Stimulated activated CD8-positive, alpha-beta memory T cell treated with anti-CD3 and anti-CD28 coated beads, Interleukin-2, amount 100 ng/mL, for 48 hours (primary cell): ENCODE measurements around the gene ZNF107.
A peak's percentile ranks its signal among the peaks of the same experiment; 100 is the strongest.
"Not testable (repeated sequence)": the region's sequence is repeated elsewhere in the genome, so short reads cannot be mapped to it uniquely, and the experiment has no call there.

Experiments used
- DNase-seq, 2 donors: peaks; one replicate each; pipeline ENCODE4 v3.0.0-alpha.2; 2020; ENCODE audit warnings: low read depth in 2 of 2

The ZNF107 gene

DNA sequence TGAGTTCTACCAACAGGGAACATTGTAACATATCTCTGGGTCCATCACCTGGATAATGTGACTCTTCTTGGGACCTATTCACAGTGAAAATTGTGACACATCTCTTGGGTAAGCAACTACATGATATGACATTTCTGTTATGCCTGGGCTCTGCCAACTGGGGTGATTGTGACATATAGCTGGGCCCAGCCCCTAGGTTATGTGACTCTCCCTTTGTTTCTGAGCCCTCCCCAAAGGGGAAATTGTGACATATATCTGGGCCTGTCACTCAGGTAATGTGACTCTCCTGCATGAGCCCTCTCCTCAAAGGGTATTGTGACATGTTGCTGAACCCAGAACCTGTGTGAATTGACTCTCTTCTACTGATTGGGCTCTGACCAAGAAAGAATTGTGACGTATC is 22.4 kb upstream of the ZNF107 start:
- DNase-seq: no peak

DNA sequence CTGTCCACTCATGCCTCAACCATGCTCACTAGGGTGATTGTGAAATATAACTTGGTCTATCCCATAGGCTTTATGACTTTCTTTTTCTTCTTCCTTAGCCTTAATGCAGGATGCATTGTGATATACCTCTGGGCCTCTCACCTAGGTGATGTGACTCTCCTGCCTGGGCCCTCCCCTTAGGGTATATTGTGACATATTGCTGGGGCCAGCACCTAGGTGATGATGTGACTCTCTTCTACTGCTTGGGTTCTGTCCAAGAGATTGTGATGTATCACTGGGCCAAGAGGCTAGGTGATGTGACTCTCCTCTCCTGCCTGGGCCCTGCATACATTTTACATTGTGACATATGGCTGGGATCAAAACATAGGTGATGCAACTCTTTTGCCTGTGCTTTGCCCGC is 14.7 kb upstream of the ZNF107 start:
- DNase-seq: no peak

DNA sequence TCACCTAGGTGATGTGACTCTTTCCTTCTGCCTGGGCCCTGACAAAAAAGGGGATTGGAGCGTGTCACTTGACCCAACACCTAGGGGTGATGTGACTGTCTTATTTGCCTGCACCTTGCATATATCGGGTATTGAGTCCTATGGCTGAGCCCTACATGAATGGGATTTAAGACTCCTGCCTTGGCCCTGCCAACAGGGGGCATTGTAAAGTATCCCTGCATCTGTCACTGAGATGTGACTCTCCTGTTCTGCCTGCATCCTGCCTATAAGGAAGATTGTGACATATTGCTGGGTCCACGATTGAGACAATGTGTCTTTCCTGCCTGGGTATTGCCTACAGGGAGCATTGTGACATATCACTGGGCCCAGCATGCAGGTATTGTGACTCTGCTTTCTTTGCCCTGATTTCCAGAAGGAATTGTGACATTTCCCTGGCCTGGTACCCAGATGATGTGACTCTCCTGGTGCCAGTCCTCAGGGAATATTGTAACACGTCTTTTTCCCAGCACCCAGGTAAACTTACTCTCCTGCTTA is 14.2 kb upstream of the ZNF107 start:
- DNase-seq: no peak

DNA sequence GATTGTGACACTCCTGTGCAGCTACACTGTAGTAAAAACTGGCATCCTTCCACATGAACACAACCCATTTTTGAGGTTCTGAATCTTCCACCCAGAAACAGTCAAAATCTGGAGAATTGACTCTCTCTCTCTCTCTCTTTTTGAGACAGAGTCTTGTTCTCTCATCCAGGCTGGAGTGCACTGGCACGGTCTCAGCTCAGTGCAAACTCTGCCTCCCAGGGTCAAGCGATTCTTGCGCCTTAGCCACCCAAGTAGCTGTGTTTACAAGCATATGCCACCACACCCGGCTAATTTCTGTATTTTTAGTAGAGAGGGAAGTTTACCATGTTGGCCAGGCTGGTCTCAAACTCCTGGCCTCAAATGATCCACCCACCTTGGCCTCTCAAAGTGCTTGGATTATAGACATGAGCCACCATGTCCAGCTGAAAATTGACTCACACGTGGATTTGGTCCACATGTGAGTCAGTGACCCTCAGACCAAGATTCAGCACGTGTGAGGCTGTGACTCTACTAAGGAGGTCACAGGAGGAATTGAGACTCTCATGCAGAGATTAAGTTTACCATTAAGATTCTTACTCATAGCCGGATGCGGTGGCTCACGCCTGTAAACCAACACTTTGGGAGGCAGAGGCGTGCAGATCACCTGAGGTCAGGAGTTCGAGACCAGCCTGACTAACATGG is 12.1 kb upstream of the ZNF107 start:
- no peak for DNase-seq

DNA sequence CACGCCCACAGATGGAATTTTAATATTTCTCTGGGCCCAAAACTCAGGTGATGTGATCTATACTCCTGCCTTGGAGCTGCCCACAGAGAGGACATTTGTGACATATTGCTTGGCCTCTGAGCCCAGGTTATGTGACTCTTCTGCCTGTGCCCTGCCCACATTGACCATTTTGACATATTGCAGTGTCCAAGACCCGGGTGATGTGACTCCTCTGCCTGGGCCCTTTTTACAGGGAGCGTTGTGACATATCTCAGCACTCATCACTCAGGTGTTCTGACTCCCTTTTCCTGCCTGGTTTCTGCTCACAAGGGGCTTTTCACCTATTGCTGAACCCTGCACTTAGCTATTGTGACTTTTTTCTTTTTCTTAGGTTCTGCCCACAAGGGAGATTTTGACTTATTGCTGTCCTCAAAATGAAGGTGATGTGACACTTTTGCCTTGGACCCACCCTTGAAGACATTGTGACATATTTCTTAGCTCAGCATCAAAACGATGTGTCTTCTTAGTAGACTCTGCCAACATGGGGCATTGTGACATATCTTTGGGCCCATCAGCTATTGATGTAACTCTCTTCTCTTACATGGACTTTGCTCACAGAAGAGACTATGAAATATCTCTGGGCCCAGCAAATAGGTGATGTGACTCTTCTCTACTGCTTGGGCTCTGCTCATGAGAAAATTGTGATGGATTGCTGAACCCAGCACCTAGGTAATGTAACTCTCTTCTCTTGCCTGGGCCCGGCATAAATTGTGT is 11.0 kb upstream of the ZNF107 start:
- no peak for DNase-seq

DNA sequence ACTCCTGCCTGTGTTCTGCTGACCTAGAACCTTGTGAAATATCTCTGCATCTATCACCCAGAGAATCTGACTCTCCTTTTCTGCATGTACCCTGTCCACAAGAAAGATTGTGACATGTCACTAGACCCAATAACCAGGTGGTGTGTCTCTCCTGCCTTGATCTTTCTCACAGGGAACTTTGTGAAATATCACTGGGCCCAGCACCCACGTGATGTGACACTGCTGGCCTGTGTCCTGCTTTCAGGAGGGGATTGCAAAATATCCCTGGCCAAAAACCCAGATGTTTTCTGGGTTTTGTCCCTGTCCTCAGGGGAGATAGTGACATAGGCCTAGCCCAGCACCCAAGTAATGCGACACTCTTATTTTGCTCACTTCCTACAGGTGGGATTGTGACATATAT is 10.1 kb upstream of the ZNF107 start:
- no peak for DNase-seq

DNA sequence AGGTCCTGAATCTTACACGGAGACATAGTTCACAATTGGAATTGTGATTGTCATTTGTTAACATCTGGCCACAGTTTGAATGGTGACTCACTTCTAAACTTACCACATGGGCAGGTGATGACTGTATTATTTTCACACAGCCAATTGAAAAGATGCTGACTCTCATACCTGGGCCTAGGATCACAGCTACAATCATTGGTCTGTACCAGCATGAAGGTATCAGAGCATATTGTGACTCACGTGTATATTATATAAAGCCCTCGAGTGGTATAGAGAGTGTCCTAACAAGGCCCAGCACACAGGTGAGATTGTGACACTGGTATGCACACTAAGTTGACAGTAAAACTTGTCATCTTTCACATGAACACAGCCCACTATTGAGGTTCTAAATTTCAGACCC is 9.4 kb upstream of the ZNF107 start:
- no peak for DNase-seq

DNA sequence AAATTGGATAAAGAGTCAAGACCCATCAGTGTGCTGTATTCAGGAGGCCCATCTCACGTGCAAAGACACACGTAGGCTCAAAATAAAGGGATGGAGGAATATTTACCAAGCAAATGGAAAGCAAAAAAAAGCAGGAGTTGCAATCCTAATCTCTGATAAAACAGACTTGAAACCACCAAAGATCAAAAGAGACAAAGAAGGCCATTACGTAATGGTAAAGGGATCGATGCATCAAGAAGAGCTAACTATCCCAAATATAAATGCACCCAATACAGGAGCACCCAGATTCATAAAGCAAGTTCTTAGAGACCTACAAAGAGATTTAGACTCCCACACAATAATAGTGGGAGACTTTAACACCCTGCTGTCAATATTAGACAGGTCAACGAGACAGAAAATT is 3.8 kb upstream of the ZNF107 start:
- DNase-seq: not testable (repeated sequence)

DNA sequence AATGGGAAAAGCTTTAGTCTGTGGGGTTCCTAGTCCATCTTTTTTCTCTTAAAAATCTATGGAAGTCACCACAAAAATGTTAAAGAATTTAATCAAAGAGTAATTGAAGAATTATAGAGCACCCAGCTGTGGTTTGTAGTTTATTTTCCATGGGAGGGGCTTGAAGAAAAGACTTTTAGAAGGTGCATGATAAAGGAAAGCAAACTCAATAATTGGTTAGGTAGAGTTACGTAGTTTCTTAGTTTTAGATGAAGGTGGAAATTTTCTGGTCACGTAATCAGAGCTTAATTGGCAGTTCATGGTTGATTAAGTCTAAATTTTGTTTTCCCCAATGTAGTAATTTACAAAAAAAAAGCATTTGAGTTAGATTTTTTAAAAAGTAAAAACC is 724 bp downstream of the ZNF107 start:
- DNase-seq: no peak

DNA sequence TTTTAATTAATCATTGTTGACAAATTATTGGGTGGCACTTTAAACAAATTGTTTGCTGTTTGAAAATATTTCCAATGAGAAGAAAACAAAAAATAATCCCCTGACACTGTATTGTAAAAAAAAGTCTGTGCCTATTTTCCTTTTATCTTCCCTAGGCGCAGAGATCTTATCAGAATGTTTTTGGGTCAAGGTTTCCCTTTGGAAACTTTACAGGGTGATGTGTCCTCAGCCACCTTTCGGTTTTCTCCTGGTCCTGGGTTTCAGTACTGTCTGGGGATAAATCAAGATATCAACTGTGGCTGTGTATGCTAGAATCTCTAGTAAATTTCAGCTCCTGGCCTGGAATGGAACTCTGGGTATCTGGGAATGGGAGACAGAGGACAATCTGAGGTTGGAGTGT is 1.4 kb downstream of the ZNF107 start:
- DNase-seq: no peak

DNA sequence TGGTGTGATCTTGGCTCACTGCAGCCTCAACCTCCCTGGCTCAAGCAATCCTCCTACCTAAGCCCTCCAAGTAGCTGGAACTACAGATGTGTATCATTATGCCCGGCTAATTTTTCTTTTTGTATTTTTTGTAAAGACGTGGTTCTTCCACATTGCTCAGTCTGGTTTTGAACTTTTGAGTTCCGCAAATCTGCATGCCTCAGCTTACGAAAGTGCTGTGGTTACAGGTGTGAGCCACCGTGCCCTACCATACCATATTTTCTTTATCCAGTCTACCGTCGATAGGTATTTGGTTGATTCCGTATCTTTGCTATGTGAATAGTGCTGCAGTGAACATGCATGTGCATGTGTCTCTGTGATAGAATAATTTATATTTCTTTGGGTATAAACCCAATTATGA is 6.5 kb downstream of the ZNF107 start:
- DNase-seq: no peak

DNA sequence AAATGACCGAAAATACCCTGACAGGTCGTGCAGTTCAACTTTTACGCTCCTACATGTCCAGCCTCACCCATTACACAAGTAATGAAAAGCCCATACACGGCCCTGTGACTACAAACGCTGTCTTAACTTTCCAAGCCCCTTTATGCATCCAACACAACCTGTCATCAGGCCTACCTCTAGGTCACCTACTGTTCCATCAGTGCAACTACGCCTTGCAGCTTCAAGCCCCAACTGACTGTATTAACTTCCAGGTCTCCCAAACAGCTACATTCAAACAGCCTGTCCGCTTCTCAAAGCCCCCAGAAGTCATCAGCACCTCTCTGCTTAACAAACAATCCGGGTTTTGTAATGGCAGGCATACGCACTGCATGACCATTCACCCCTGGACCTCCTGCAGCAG is 19.2 kb downstream of the ZNF107 start:
- DNase-seq: no peak

DNA sequence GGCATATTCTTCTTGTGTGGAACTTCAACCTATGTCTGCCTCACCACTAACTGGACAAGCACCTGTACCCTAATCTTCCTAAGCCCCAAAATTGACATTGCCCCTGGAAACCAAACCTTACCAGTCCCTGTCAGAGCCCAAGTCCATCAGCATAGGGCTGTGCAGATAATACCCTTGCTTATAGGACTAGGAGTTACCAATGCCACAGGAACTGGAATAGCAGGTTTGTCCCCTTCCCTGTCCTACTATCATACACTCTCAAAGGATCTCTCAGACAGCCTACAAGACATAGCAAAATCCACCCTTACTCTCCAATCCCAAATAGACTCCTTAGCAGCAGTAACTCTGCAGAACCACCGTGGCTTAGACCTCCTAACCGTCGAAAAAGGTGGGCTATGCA is 19.8 kb downstream of the ZNF107 start:
- no peak for DNase-seq

DNA sequence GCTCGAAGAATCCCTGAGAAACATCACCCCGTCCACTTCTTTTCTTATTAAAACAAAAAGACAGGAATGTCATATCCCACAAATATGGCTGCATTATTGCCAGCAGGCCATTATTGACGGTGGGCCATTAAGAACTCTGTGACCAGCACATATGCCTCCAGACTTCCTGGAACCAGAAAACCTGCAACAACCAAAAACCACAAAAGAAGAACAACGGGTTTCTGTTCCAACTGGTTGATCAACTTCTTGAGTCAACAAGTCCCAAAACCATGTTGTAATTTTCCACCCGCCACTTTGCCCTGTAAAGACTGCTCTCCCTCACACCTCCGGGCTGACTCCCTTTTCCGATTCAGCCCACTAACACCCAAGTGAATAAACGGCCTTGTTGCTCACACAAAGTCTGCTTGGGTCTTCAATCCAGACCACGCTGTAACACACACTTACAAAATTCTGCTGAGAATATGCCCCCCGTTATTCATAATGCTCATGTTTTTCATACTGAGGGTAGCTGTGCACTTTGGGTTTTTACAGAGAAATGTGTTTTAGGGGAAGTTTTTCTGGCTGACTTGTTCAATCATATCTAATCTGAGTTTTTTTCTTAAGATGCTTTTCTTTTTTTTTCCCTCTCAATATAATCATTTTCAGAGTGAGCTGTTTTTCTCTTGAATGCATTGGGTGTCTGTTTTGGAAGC is 20.7 kb downstream of the ZNF107 start:
- peak in 1 of 2 donors; percentile 20 for DNase-seq

DNA sequence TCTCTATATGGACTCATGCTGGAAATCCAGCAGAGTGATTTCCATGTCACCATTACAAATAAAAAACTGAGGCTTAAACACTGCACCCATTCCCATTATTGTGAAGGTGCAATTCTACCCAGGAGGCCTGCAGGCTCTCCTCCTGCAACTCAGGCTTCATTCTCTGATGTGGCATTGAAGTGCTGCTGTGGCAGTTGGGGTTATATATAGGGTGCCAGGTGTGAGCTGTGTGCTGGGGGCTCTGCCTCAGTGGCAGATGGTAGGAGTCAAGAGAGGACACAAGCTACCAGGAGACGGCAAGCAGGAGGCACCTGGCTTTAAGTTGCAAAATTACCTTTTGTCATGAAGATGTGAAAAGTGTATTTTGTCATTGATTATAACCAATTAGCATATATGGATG is 21.3 kb downstream of the ZNF107 start:
- DNase-seq: no peak

DNA sequence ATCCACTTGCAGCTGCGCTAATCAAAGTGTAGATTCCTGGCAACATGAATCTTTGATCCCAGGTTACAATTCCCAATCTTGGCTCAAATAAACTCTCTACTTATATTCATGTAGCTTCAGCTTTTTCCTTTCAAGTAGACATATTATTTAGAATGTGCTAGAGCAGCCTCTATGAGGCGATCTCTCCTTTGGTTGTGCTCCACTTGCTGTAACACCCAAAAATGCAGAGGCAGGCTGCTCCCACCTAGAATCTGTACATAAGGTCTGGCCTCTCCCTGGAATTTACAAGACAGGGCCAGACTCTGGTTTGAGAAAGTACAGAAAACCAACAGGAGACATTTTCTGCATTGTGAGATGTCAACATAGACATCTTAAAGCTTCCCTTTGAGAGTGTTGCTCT is 23.1 kb downstream of the ZNF107 start:
- no peak for DNase-seq

DNA sequence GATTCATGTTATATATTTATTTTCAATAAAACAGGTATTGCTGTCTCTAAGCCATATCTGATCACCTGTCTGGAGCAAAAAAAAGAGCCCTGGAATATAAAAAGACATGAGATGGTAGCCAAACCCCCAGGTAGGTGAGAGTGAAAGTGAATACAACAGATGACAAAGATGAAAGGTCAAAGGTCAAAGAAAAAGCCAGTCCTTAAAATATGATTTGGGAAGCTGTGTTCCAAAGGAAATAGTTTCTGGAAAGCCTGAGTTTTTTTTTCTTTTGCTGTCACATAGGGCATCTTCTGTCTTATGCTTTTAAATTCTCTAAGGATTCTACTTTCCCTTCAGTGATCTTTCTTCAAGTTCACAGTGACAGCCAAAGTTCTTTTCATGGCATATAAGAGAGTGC is 25.9 kb downstream of the ZNF107 start:
- no peak for DNase-seq

DNA sequence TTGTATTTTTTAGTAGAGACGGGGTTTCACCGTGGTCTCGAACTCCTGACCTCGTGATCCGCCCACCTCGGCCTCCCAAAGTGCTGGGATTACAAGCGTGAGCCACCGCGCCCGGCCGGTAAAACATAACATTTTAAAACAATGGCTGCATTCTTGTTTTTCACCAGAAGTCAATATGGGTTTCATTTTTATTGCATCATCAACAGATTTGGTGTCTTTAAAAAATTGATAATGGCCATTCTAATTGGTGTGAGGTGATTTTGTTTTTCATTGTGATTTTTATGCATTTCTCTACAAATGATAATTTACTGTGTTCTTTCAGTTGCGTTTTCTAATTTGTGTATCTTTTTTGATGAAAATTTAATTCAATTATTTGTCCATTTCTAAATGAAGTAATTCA is 31.9 kb downstream of the ZNF107 start:
- DNase-seq: not testable (repeated sequence)

DNA sequence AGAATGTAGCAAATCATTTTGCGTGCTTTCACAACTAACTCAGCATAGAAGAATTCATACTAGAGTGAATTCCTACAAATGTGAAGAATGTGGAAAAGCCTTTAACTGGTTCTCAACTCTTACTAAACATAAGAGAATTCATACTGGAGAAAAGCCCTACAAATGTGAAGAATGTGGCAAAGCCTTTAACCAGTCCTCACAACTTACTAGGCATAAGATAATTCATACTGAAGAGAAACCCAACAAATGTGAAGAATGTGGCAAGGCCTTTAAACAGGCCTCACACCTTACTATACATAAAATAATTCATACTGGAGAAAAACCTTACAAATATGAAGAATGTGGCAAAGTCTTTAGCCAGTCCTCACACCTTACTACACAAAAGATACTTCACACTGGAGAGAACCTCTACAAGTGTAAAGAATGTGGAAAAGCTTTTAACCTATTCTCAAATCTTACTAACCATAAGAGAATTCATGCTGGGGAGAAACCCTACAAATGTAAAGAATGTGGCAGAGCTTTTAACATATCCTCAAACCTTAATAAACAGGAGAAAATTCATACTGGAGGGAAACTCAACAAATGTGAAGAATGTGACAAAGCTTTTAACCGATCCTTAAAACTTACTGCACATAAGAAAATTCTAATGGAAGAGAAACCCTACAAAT is 40.8 kb downstream of the ZNF107 start:
- DNase-seq: no peak

DNA sequence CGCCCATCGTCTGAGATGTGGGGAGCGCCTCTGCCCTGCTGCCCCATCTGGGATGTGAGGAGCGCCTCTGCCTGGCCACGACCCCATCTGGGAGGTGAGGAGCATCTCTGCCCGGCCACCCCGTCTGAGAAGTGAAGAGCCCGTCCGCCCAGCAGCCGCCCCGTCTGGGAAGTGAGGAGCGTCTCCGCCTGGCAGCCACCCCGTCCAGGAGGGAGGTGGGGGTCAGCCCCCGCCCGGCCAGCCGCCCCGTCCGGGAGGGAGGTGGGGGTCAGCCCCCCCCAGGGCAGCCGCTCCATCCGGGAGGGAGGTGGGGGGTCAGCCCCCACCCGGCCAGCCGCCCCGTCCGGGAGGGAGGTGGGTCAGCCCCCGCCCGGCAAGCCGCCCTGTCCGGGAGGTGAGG is 52.0 kb downstream of the ZNF107 start:
- DNase-seq: not testable (repeated sequence)

DNA sequence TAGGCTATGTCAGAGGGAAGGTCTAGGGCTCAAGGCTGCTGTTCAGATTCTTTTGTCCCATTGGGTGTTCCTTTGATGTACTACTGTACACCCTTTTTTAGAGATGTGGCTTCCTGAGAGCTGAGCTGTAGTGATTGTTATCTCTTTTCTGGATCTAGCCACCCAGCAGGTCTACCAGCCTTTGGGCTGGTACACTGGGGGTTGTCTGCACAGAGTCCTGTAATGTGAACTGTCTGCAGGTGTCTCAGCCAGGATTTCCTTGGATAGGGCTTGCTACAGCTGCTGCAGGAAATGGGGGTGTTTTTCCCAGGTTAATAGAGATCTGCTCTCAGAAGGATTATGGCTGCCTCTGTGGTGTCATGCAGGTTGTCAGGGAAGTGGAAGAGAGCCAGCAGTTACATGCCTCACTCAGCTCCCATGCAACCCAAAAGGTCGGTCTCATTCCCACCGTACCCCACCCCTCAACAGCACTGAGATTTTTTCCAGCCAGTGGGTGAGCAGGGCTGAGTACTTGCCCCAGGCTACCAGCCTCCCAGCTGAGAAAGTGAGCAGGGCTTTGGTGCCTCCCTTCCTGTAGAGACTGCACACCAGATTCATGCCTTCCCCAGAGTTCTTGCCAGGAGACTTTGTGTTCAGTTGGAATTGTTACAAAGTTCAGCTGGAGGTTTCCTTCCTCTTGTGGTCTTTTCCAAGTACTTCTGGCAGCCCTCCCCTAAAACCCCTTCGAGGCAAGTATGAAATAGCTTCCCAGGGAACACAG is 63.3 kb downstream of the ZNF107 start:
- no peak for DNase-seq
